ENCODE results near the gene TMEM198.

Gene TMEM198

DNA sequence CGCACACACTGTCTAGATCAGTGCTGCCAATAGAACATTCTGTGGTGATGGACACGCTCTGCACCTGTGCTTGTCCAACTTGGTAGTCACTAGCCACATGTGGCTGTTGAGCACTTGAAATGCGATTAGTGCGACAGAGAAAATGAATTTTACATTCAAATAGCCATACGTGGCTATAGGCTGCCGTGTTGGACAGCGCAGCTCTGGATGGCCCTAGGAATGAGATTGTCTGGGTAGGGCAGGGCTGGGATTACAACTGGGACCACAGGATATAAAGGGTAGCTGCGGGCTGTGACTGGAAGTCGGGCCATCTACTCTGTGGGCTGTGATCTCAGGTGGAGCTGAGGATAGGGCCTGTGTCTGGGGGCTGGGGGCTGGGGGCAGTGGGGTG is 24.3 kb upstream of the TMEM198 start:
- DNase-seq (ENCODE audit: low read depth), result no peak
- no peak overlapping the region for H3K4me3 ChIP-seq (ENCODE audit: low read depth, low read length)
- TF ChIP-seq, protein P1, sequence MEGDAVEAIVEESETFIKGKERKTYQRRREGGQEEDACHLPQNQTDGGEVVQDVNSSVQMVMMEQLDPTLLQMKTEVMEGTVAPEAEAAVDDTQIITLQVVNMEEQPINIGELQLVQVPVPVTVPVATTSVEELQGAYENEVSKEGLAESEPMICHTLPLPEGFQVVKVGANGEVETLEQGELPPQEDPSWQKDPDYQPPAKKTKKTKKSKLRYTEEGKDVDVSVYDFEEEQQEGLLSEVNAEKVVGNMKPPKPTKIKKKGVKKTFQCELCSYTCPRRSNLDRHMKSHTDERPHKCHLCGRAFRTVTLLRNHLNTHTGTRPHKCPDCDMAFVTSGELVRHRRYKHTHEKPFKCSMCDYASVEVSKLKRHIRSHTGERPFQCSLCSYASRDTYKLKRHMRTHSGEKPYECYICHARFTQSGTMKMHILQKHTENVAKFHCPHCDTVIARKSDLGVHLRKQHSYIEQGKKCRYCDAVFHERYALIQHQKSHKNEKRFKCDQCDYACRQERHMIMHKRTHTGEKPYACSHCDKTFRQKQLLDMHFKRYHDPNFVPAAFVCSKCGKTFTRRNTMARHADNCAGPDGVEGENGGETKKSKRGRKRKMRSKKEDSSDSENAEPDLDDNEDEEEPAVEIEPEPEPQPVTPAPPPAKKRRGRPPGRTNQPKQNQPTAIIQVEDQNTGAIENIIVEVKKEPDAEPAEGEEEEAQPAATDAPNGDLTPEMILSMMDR (IDR thresholded peaks at IDR 0.05; ENCODE audit: low read depth, low read length, missing control alignments), result no peak
- in situ Hi-C loops (cut with HindIII; ENCODE audit: low sequenced_read_pairs), result no loop called here

DNA sequence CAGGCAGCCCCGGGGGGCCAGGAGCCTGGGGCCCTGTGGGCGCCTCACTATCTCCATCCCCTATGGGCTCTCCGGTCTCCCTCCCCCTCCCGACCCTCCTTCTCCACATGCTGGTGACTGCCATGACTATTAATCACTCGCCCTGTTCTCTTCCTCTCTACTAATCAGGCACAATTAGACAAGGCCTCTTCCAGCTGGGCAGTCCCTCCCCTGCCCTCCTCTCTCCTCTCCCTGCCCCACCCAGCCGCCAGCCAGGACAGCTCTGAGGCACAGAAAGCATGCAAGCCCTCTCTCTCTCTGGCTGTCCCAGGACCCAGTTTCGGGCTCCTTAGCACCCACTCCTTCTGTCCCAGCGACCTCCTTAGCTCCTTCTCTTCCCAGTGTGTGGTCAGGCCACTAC is 23.7 kb upstream of the TMEM198 start:
- TF ChIP-seq, protein P1 (IDR thresholded peaks at IDR 0.05; ENCODE audit: low read depth, low read length, missing control alignments), result no peak
- in situ Hi-C loops (cut with HindIII; ENCODE audit: low sequenced_read_pairs), result no loop called here
- H3K4me3 ChIP-seq (ENCODE audit: low read depth, low read length), result no peak overlapping the region

DNA sequence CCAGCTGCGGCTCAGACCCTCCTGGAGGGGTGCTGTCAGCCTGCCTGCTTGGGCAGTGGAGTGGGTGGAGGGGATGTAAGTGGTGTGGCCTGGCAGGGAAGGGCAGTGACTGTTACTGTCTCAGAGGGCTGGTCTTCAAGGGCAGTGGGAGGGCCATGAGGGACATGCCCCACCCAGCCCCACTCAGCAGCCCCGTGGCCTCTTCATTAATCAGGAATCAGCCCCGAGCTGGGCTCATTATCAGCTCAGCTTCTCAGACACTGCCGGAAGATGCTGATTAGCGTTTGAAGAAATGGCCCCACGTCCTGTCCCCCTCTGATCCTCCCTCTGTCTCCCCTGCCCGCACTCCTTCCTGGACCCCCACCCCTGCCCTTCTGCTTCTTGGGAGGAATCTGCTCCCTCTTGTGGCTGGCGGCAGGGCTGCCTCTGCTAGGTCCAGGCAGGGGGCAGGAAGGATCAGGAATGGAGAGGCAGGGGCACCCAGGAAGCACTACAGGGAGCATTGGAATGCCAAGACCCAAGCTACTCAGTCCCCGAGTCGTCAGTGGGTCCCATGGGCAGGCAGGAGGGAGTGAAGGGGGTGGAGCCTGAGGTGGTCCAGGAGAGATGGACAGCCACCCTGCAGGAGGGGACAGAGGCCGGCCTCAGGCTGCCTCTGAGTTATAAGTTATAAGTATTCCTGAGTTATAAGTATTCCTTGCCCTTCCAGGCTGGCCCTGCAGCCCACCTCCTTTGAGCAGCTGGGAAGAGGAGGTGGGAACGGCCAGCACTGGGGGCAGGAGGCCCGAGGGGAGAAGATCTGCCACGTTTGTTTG is 22.6 kb upstream of the TMEM198 start:
- no peak for DNase-seq (ENCODE audit: low read depth)
- no peak overlapping the region for H3K4me3 ChIP-seq (ENCODE audit: low read depth, low read length)
- in situ Hi-C loops (cut with HindIII; ENCODE audit: low sequenced_read_pairs), result no loop called here
- TF ChIP-seq, protein P1 (IDR thresholded peaks at IDR 0.05; ENCODE audit: low read depth, low read length, missing control alignments), result peak; percentile 86

More for the DNA sequence above, 23.7 kb upstream of the TMEM198 start:
- no peak for DNase-seq (ENCODE audit: low read depth)

DNA sequence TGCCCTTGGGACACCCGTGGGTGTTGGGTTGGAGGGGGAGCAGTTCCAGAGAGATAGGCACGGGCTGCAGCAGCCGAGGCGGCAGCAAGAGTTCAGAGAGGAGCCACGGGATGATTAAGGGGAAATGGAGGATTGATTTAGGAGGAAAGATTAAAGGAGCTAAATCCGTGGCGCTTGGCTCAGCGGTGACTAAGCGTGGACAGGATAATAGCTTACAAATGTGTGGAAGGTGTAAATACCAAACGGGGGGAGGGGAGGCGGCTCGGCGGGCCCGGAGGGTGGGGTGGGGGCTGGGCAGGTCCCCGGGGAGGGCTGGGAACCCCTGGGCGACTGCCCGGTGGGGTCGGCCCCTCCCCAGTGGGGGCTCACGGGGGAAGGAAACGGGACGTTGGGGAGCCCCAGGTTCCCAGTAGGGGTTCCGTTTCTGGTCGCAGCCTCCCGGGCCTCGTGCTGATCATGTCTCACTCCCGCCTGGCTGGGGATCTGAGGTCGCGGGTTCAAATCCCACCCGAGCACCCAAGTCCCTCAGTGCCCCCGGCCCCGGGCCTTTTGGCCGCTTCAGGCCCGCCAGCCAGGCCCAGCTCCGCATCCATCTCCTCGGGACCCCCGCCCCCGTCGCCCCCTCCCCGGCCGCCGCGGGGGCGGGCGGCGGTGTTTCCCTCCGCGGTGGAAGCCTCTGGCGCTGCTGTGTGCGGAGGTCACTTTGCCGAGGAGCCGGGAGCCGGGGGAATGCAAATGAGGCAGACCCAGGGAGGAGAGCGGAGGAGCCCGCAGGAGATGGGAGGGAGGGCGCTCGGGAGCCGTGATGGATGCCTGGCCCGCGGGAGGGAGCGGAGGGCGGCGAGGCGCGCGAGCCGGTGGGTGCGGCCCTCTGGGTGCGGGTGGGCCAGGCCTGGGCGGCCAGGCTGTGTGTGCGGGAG is 21.5 kb upstream of the TMEM198 start:
- H3K4me3 ChIP-seq (ENCODE audit: low read depth, low read length), result peak overlapping the region; percentile 23
- in situ Hi-C loops (cut with HindIII; ENCODE audit: low sequenced_read_pairs), result no loop called here
- no peak for DNase-seq (ENCODE audit: low read depth)
- TF ChIP-seq, protein P1 (IDR thresholded peaks at IDR 0.05; ENCODE audit: low read depth, low read length, missing control alignments), result no peak

DNA sequence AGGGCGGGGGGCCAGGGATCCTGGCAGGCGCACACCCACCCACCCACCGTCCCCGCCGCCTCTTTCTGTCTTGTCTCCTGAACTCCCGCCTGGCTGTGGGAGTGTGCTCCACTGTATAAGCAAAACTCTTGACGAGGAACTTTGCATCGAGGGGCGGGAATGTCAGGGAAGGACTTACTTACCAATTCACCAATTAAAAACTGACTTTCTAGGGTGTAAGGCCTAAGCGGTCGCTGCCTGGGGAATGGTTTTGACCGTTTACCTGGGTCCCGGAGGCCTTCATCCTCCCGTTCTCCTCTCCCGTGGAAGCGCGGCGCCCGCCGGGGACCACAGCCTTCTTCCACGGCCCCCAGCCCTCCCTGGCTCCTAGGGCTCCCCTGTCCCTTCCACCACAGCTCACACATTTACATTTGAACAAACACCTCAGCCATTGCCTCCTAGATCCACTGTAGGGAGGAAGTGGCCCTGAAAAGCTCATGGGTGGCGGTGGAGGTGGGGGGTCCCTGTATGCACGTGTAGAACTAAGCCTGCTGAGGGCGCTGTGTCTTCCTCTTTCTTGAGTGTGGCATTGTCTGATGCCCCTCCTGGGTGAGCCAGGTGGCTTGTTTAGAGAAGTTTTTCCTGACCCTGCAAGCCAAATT is 20.7 kb upstream of the TMEM198 start:
- in situ Hi-C loops (cut with HindIII; ENCODE audit: low sequenced_read_pairs), result no loop called here
- H3K4me3 ChIP-seq (ENCODE audit: low read depth, low read length), result no peak overlapping the region
- no peak for DNase-seq (ENCODE audit: low read depth)
- TF ChIP-seq, protein P1 (IDR thresholded peaks at IDR 0.05; ENCODE audit: low read depth, low read length, missing control alignments), result no peak

DNA sequence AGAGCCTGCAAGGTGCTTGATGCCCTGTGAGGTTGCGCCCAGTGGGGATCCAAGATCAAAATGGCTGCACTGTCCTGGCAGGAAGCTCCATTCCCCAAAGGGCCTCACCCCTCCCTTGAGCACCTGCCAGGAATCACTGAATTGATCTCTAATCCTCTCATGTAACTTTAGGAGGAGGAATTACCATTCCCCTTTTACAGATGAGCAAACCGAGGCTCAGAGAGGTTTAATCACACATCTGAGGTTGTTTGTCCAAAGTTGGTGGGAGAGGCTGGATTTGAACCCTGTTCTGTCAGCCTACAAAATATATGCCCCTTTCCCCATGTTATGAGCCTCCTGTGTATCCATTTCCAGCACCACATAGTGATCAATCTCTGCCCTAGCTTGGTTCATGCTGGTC is 19.0 kb upstream of the TMEM198 start:
- TF ChIP-seq, protein P1 (IDR thresholded peaks at IDR 0.05; ENCODE audit: low read depth, low read length, missing control alignments), result no peak
- in situ Hi-C loops (cut with HindIII; ENCODE audit: low sequenced_read_pairs), result loop anchor here (25.0 kb wide), 1 partner anchor 113 kb away; the partner anchor contains the start of gene DES
- H3K4me3 ChIP-seq (ENCODE audit: low read depth, low read length), result no peak overlapping the region
- DNase-seq (ENCODE audit: low read depth), result no peak

All from astrocyte of the cerebellum (primary cell).